T-helper 1 cell (primary cell): ENCODE results near the gene KRTAP21-2.
"Not testable (repeated sequence)": the region's sequence is repeated elsewhere in the genome, so short reads cannot be mapped to it uniquely, and the experiment has no call there.

Source experiments
- DNase-seq, 5 donors: peaks; one replicate each; pipeline ENCODE4 v3.0.0-alpha.2; 2012 to 2020
- total RNA-seq, 4 donors: gene quantifications; one replicate each; lab custom pipeline; 2026; lab: John Stamatoyannopoulos, UW

Gene KRTAP21-2
- total RNA-seq: 0 reads per million in 4 donors

DNA sequence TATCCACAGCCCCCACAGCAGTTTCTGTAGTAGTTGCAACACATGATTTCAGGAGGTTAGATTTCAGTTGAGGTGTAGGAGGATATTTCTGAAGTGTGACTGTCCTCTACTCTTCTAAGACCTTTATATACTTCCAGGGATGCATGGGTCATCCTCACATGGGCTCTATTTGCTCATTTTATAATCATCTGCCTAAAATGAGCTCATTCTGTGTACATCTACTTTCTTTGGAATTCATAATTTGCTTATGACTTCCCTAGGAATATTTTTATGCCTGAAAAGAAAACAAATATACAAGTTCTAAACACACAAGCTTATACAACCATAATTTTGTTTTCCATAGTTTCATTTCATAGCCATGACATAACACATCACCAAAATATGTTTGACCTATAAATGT is at the start of gene KRTAP21-2:
KRTAP21-2 (minus strand) TSS at position 101 of the 400 bp plus-strand sequence; CDS start at position 44, 57 bp downstream.
- no peak for DNase-seq

- no peak for DNase-seq
Observed at GRCh38 chr21:30793581-30794314, 46.7 kb upstream of the KRTAP21-2 start.

GRCh38 chr21:30779249-30779648 is 32.2 kb upstream of the KRTAP21-2 start:
- no peak for DNase-seq

DNA sequence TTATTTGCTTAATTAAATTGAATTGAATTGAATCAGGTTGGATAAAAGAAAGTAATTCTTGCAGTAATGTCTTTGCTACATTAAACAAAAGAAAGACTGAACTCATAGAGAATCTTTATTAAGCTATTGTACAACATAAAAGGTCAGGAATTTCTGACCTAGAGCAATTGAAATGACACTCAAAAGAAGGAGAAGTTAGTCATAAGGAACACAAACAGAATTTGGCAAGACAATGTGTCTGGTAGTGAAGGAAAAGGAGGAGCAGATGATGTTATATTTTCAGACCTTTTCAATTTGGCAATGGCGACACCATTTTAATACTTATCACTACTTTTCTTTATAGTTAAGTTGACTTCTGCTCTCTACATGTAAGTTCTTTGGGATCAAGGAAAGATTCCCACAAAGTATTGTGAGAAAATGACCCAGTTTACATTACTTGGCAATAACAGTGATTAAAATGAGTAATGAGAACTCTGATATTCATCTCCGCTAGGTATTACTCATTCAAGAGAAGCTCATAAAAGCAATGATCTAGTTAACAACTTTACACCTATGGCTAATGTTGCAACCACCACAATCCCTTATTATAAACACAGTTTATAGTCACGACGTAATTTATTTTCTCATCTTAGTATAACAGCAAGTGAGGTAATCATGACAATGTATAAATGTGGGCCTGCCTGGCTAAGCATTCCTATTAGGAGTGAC is 22.8 kb upstream of the KRTAP21-2 start:
- no peak for DNase-seq

DNA sequence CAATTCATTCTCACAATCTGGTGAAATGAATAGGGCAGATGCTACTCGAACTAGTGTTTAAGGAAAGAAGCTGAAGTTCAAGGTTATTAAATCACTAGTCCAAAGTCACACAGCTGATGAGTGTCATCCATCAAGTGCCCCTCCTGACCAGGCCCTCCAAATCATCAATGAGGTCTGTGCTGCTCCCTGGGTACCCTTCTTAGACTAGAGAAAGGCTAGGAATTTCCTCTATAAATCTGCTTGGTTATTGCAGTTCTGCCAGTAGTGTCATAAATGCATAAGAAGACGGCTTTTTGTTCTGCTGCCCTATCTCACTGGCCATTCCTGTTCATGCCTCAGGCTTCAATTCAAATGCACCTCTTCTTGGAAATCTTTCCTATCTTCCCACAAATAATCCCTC is 13.7 kb upstream of the KRTAP21-2 start:
- no peak for DNase-seq

DNA sequence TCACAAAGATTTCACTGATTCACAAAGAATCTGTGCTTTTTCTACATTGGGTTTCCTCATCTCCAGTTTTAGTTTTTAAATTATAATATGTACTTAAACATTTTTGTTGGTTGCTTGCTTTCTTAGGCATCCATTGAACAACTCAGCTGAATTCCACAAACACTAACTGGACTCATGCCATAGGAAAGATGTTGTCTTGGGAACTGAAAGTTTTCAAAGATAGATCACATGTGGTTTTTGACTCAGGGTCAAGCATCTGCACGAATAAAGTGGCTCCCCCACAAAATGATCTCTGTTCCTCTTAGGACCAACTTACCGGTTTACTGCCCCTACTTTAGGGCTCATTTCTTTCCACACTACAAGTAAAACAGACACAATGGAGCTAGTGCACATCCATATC is 11.2 kb upstream of the KRTAP21-2 start:
- no peak for DNase-seq

DNA sequence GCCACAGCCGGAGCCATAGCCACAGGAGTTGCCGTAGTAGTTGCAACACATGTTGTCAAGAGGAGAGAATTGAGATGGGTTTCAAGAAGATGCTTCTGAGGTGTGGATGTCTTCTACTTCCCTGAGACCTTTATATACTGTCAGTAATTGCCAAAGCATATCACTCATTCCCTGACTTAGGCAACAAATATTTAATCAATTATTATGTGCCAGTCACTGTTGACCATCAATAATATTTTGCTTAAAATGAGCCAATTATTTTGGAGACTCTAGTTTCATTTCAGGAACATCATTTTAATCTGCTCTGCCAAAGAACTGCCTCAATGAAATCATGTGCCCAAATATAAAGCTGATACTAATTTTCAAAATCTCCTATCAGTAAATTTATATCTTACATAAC is 8.3 kb upstream of the KRTAP21-2 start, which contains the start of gene KRTAP21-1:
KRTAP21-1 (minus strand) TSS at position 101 of the 400 bp plus-strand sequence; CDS start at position 51, 50 bp downstream.
- not testable (repeated sequence) for DNase-seq

- no peak for DNase-seq
Observed at GRCh38 chr21:30740462-30740861, 6.6 kb downstream of the KRTAP21-2 start.

DNA sequence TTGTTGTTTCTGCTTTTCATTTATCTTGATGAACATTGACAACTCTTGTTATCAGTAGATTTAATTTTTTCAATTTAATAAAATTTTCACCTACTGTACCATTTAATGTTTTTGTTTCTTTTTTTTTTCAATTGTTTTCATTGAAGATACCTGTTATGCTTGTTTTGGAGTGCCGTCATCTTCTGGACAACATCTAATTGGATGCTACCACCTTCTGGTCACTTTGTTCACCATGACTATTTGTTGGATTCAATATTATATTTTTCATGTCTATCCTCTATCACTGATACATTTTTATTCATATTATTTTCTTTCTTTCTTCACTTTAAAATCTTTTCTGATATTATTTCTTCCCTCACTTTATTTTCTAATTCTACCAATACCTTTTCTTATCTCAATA is 14.0 kb downstream of the KRTAP21-2 start:
- DNase-seq: no peak

GRCh38 chr21:30726726-30727125 is 20.3 kb downstream of the KRTAP21-2 start:
- no peak for DNase-seq

DNA sequence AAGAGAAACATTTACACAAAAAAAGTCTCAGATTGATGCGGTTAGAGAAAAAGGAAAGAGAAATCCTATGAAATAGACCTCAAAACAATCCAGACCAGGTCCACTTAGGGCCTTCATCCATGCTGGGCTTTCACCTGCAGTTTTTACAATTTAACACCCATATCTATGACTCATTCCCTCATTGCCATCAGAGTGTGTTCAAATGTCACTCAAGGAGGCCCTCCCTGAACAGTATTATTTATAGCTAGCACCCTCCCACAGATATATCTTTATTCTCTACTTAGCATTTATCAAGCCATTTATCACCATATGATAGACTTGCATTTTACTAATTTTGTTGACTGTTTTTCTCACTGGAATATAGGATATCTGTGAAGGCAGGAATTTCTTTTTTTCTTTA is 27.7 kb downstream of the KRTAP21-2 start:
- DNase-seq: peak in 1 of 5 donors; percentile 23

- DNase-seq: peak in 1 of 5 donors; percentile 84
Observed at GRCh38 chr21:30718239-30718909, 28.7 kb downstream of the KRTAP21-2 start, which contains the start of gene KRTAP21-3. TSS of gene KRTAP21-3 (minus strand) at chr21:30718777. CDS start at chr21:30718759, 18 bp downstream.

DNA sequence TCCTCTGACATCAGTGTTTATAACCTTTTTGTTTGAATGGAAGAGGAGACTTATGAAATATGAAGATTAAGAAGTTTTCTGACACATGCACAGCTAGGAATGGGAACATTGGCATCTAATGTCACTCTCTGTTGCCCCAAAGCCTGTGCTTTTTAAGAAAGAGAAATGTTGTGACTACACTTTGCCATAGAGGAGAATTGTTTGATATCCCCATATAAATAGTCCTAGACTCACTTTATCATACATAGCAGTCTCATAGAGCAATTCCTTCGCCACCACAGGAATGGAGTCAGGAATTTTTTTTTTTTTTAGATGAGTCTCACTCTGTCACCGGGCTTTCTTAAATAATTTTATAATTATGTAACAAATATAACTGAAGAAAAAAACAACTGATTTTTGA is 30.0 kb downstream of the KRTAP21-2 start:
- no peak for DNase-seq

- DNase-seq: no peak
Observed at GRCh38 chr21:30714946-30715345, 32.1 kb downstream of the KRTAP21-2 start.

DNA sequence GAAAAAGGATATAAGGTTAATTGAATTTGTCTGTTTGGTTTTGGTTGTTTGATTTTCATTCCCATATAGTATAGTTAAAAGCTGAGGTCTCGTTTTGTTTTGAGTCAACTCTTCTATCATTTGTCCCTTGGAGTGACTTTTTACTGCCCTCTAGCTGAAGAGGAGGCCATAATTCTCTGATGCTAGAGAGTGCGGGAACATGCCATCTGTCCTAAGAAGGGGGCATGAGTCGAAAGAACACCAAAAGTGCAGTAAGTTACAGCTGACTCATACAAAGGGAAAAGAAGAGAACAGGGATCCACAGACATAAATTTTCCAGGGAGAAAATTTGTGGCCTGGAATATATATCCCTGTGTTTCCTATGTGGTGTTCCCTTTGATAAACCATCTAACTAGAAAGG is 32.6 kb downstream of the KRTAP21-2 start:
- DNase-seq: no peak

DNA sequence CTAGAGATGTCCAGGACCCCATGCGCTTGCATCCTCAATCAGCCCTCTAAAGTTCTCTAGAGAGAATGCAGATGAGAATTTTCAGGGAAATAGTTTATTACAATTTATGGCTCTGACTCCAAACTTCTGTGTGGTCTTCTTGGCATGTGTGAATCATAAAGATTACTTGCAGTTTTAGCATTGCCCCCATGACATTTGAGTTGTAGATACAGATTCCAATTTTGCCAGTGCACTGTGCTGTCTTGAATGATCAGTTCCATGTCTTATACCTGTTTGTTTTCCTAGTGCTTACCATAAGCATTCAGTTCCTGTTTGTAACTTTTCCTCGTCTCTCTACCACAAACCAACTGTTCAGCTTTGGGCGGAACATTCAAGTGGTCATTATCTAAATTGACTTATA is 33.3 kb downstream of the KRTAP21-2 start:
- no peak for DNase-seq

- DNase-seq: no peak
Observed at GRCh38 chr21:30710499-30710898, 36.6 kb downstream of the KRTAP21-2 start.

- DNase-seq: no peak
Observed at GRCh38 chr21:30707409-30707808, 39.6 kb downstream of the KRTAP21-2 start.
